C4-2B (cell line): Measurements from ENCODE around the gene DPYSL3.
"Not testable (repeated sequence)": the region's sequence is repeated elsewhere in the genome, so short reads cannot be mapped to it uniquely, and the experiment has no call there.

Experiments
- H3K27ac ChIP-seq: fragments of 450-650 bp; 2 replicates; pipeline ENCODE4 v1.5.1; 2017
- CTCF ChIP-seq: fragments of 450-650 bp; conservative IDR thresholded peaks from 2 replicates; pipeline ENCODE4 v1.5.1; 2017; ENCODE audit warnings: mild to moderate bottlenecking
- ZFX ChIP-seq: fragments of 450-650 bp; IDR thresholded peaks from 2 replicates; pipeline ENCODE4 v1.6.1; 2017

Gene DPYSL3

GRCh38 chr5:147381555-147381954 is 128.3 kb downstream of the DPYSL3 start:
- no peak overlapping the region for H3K27ac ChIP-seq
- TF ChIP-seq CTCF (no peak), ZFX (no peak)

GRCh38 chr5:147377682-147378081 is 132.2 kb downstream of the DPYSL3 start:
- no peak overlapping the region for H3K27ac ChIP-seq
- TF ChIP-seq CTCF (no peak), ZFX (no peak)

GRCh38 chr5:147375151-147375550 is 134.7 kb downstream of the DPYSL3 start:
- no peak overlapping the region for H3K27ac ChIP-seq
- TF ChIP-seq CTCF (no peak), ZFX (no peak)

DNA sequence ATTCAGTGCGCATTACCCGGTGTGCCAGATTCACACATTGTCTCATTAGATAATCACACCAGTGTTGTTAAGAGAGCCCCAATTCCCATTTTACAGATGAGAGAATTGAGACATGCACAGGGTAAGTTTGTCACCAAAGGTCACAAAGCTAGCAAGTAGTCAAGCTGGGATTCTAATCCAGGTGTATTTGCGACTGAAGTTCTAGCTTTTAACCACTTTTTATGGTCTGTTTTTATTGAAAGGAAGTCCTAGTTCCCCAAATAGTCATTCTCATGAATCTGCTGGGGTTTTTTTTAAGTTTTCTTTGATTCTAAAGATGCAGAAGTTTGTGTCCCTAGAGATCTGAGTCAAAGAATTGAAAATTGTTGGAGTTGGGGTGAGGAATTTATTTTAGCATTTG is 136.5 kb downstream of the DPYSL3 start:
- no peak for TF ChIP-seq CTCF
- no peak overlapping the region for H3K27ac ChIP-seq

DNA sequence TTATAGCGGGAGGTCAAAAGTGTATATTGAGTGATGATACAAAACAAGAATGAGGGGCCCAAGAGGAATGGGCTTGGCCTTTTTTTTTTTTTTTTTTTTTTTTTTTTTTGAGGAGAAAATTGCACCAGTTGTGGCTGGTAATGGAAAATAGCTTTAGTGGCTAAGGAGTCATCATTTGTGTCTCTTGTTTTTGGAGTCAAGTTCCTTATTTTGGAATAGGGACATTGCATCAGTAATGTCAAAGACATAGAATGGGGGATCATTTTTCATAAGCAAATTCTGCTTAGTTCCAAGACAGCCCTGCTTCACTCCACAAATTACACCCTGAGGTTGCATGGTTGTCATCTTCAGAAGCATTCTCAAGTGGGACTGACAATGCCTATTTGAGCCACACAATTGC is 137.7 kb downstream of the DPYSL3 start:
- TF ChIP-seq CTCF = no peak
- TF ChIP-seq ZFX = no peak
- no peak overlapping the region for H3K27ac ChIP-seq

- TF ChIP-seq CTCF (no peak), ZFX (no peak)
- H3K27ac ChIP-seq = no peak overlapping the region
Measured at GRCh38 chr5:147371290-147371689, 138.6 kb downstream of the DPYSL3 start.

- H3K27ac ChIP-seq = no peak overlapping the region
- TF ChIP-seq CTCF = peak; percentile 87
- no peak for TF ChIP-seq ZFX
Measured at GRCh38 chr5:147369742-147370374, 140.0 kb downstream of the DPYSL3 start.

DNA sequence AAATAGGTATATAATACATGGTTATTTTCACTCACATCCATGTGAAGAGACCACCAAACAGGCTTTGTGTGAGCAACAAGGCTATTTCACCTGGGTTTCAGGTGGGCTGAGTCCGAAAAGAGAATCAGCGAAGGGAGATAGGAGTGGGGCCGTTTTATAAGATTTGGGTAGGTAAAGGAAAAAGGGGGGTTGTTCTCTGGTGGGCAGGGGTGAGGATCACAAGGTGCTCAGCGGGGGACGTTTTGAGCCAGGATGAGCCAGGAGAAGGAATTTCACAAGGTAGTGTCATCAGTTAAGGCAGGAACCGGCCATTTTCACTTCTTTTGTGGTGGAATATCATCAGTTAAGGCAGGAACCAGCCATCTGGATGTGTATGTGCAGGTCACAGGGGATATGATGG is 142.5 kb downstream of the DPYSL3 start:
- not testable (repeated sequence) for H3K27ac ChIP-seq
